ENCODE measurements around the gene CCDC8. TPM values are rescaled to one million over a fixed set of nuclear protein-coding genes. Genes with fewer than 3 reads are reported as not detected.

CCDC8 gene
- total and polyA plus RNA-seq, 9 of the 15 experiments (the other 6 are each of a cell fraction or from before 2014, with no cell fraction given) = 0.68 to 30.8 (median 15.6) TPM

DNA sequence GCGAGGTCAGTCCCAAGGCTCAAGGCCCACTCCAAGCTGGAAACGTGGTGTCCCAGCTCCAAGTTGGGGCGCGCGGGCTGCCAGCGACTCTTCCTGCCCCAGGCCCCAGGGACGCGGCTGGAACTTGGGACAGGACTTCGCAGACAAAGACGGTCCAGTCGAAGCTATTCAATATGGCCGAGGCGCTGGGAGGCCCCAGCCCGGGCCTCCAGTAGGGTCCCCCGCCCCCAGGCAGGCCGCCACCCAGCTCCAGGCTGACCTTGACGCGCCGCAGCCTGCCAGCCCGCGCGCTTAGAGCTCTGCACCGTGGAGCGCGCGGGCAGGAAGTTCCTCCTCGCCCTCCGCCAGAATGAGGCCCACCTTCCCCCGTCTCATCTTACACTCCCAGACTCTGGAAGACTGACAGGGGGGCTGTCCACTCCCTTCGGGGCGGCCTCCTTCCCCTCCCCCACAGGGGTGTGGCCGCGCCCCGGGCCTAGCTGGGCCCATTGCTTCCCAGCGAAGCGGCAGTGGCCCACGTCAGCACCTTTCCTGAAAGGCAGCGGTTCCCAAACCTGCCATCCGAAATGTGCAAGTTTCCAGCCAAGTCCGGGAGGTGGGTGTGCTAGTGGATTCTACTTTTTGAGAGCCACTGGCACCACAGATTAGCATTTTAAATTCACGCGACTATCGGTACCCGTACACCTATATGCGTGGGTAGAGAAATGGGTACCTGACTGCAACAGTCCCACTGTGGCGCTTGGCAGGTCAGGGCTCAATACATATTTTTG lies at the start of gene CCDC8 (continued):
- TF ChIP-seq, protein P1, sequence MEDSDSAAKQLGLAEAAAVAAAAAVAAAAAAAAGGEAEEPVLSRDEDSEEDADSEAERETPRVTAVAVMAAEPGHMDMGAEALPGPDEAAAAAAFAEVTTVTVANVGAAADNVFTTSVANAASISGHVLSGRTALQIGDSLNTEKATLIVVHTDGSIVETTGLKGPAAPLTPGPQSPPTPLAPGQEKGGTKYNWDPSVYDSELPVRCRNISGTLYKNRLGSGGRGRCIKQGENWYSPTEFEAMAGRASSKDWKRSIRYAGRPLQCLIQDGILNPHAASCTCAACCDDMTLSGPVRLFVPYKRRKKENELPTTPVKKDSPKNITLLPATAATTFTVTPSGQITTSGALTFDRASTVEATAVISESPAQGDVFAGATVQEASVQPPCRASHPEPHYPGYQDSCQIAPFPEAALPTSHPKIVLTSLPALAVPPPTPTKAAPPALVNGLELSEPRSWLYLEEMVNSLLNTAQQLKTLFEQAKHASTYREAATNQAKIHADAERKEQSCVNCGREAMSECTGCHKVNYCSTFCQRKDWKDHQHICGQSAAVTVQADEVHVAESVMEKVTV (CRISPR knock-in tag; IDR thresholded peaks at IDR 0.05) = no peak
- TF ChIP-seq CBX2 (IDR thresholded peaks at IDR 0.05; ENCODE audit: insufficient read depth, low read length, poor library complexity, severe bottlenecking) (no peak), SMAD4 (CRISPR knock-in tag; conservative IDR thresholded peaks at IDR 0.05) (no peak; the same call in 1 of the 2 replicates), ZNF444 (CRISPR knock-in tag; IDR thresholded peaks at IDR 0.05) (0 out of 2 replicates have a peak, but pooled peaks have one; percentile 51), ZNF232 (CRISPR knock-in tag; IDR thresholded peaks at IDR 0.05) (no peak), ELF4 (CRISPR knock-in tag; IDR thresholded peaks at IDR 0.05) (0 out of 2 replicates have a peak, but pooled peaks have one; percentile 56), TAL1 (IDR thresholded peaks at IDR 0.05) (no peak), NR1H2 (CRISPR knock-in tag; IDR thresholded peaks at IDR 0.05) (no peak), TFAM (CRISPR knock-in tag; conservative IDR thresholded peaks at IDR 0.05) (no peak), ZNF57 (CRISPR knock-in tag; IDR thresholded peaks at IDR 0.05) (no peak), THAP12 (CRISPR knock-in tag; IDR thresholded peaks at IDR 0.05) (no peak), HNRNPH1 (optimal IDR thresholded peaks at IDR 0.05; ENCODE audit: low read depth, low read length) (no peak), YY1 (IDR thresholded peaks at IDR 0.05; ENCODE audit: borderline replicate concordance in 1 of 3, control insufficient read depth in 1 of 3, extremely low read depth in 1 of 3, insufficient read depth in 3 of 3, insufficient read length in 1 of 3, insufficient replicate concordance in 2 of 3, low read depth in 1 of 3, low read length in 2 of 3) (peak; percentile 50 to 90 (median 85)), NUFIP1 (IDR thresholded peaks at IDR 0.05; ENCODE audit: partially characterized antibody) (no peak), TEAD1 (CRISPR knock-in tag; IDR thresholded peaks at IDR 0.05) (peak in 1 of 2 experiments; percentile 67; a peak in 1 of 4 replicates), BRF2 (IDR thresholded peaks at IDR 0.05; ENCODE audit: borderline replicate concordance, insufficient read depth, insufficient read length) (no peak), TCF7L2 (IDR thresholded peaks at IDR 0.05; ENCODE audit: low read depth, low read length) (no peak), HDAC3 (IDR thresholded peaks at IDR 0.05; ENCODE audit: borderline replicate concordance, partially characterized antibody) (no peak)
- TF ChIP-seq, protein P2, sequence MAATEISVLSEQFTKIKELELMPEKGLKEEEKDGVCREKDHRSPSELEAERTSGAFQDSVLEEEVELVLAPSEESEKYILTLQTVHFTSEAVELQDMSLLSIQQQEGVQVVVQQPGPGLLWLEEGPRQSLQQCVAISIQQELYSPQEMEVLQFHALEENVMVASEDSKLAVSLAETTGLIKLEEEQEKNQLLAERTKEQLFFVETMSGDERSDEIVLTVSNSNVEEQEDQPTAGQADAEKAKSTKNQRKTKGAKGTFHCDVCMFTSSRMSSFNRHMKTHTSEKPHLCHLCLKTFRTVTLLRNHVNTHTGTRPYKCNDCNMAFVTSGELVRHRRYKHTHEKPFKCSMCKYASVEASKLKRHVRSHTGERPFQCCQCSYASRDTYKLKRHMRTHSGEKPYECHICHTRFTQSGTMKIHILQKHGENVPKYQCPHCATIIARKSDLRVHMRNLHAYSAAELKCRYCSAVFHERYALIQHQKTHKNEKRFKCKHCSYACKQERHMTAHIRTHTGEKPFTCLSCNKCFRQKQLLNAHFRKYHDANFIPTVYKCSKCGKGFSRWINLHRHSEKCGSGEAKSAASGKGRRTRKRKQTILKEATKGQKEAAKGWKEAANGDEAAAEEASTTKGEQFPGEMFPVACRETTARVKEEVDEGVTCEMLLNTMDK (IDR thresholded peaks at IDR 0.05; ENCODE audit: borderline replicate concordance, insufficient read depth, low read depth, low read length, poor library complexity, severe bottlenecking) = no peak
